SK-N-SH (cell line): ENCODE measurements around the gene COL20A1.

Experiments
- CTCF ChIP-seq: fragments of 200-600 bp; sonication (generic); IDR thresholded peaks from 2 replicates; pipeline ENCODE4 v1.6.1; 2017; ENCODE audit warnings: antibody characterized with exemption, mild to moderate bottlenecking, moderate library complexity
- RAD21 ChIP-seq: IDR thresholded peaks from 2 replicates; pipeline ENCODE4 v1.6.1; 2012; ENCODE audit warnings: mild to moderate bottlenecking, low read length

GRCh38 chr20:63374504-63374903 is 81.5 kb downstream of the COL20A1 start:
- TF ChIP-seq CTCF (no peak), RAD21 (no peak)
